ENCODE results near the gene NABP2. TPM values are rescaled to one million over a fixed set of nuclear protein-coding genes. Genes with fewer than 3 reads are reported as not detected.
A peak's percentile ranks its signal among the peaks of the same experiment; 100 is the strongest.

Gene NABP2
- total RNA-seq, 1 experiment from 2014 or later: 49.0 TPM

DNA sequence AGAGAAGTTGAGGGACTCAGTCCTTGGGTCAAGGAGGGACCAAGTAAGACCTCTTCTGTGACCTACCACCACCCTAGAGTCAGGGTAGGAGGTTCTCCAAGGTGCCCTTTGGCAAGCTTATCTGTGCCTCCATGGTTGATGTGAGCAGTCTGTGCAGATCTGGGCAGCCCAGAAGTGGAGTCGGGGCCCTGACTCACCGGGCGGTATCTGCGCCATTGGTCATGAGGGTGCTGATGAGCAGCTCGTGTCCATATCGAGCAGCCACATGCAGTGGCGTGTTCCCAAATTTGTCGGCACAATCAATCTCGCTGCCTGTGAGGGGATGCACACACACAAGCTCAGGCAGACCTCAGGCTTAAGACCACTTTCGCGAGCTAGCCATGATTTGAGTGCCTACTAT is 28.9 kb downstream of the NABP2 start:
- Histone ChIP-seq H2BK120ac (ENCODE audit: low read depth, low read length, poor library complexity, severe bottlenecking) (no peak overlapping the region), H3K14ac (ENCODE audit: insufficient read depth, low read length) (no peak overlapping the region), H2BK5ac (ENCODE audit: insufficient read length, low read length) (no peak overlapping the region), H3K23me2 (ENCODE audit: insufficient read length, low read depth, low read length, poor library complexity, severe bottlenecking) (no peaks in the 10 kb centered on the region), H3K27me3 (ENCODE audit: insufficient read depth, low read length) (no peaks in the 10 kb centered on the region), H2BK15ac (ENCODE audit: low read depth, low read length) (no peak overlapping the region), H3K4me2 (ENCODE audit: insufficient read depth, insufficient read length, low read length) (no peak overlapping the region), H4K91ac (ENCODE audit: insufficient read length, low read depth, low read length) (no peak overlapping the region), H3K56ac (ENCODE audit: insufficient read length, low read depth, low read length) (no peak overlapping the region), H3K4me1 (ENCODE audit: insufficient read depth, low read length) (no peaks in the 10 kb centered on the region), H3K9me3 (ENCODE audit: control insufficient read depth, low read depth, low read length) (no peaks in the 10 kb centered on the region), H3K27ac (ENCODE audit: insufficient read length, low read depth, low read length) (no peak overlapping the region), H3K4ac (ENCODE audit: low read depth, low read length) (no peak overlapping the region), H3K9ac (ENCODE audit: extremely low read depth, insufficient read length, low read length) (no peak overlapping the region), H3K18ac (ENCODE audit: insufficient read length, low read depth, low read length) (no peak overlapping the region), H2AK5ac (ENCODE audit: insufficient read length, low read length) (no peak overlapping the region), H2AFZ (ENCODE audit: low read length) (no peak overlapping the region), H4K5ac (ENCODE audit: insufficient read length, low read depth, low read length) (no peak overlapping the region), H3T11ph (ENCODE audit: low read length) (no peak overlapping the region), H2BK12ac (ENCODE audit: insufficient read length, low read depth, low read length) (no peak overlapping the region), H4K20me1 (ENCODE audit: control insufficient read depth, insufficient read depth, insufficient read length) (peaks cover 2% of the 10 kb centered on the region), H3K79me2 (ENCODE audit: insufficient read depth, low read length) (no peaks in the 10 kb centered on the region), H3K23ac (ENCODE audit: insufficient read length, low read depth, low read length) (no peak overlapping the region), H2BK20ac (ENCODE audit: low read depth, low read length, poor library complexity, severe bottlenecking) (no peak overlapping the region), H4K8ac (replicated peaks; ENCODE audit: insufficient read length, low read depth, low read length) (no peak overlapping the region), H3K79me1 (ENCODE audit: insufficient read depth, low read depth, low read length, poor library complexity, severe bottlenecking) (no peaks in the 10 kb centered on the region)
- WGBS (ENCODE audit: extremely low coverage, insufficient read length, low lambda C conversion rate): no CpG with 5 or more reads among the region's 11 CpGs
- Mint-ChIP-seq H3K4me3 (no peak overlapping the region), H3K9me3 (no peaks in the 10 kb centered on the region; a peak in 1 of 5 replicates), H3K27me3 (ENCODE audit: low read depth) (no peaks in the 10 kb centered on the region), H3K4me1 (peaks cover 14% of the 10 kb centered on the region in 2 experiments), H3K36me3 (ENCODE audit: insufficient read depth in 1 of 3, low read depth in 3 of 3) (peaks cover 42 to 77% (median 72%) of the 10 kb centered on the region in 3 experiments; a peak in 6 of 7 replicates), H3K27ac (0 out of 7 replicates have a peak overlapping the region, but pooled peaks of 1 of the 3 experiments have one; percentile 53)
- no peak for DNase-seq
- TF ChIP-seq, protein P1, sequence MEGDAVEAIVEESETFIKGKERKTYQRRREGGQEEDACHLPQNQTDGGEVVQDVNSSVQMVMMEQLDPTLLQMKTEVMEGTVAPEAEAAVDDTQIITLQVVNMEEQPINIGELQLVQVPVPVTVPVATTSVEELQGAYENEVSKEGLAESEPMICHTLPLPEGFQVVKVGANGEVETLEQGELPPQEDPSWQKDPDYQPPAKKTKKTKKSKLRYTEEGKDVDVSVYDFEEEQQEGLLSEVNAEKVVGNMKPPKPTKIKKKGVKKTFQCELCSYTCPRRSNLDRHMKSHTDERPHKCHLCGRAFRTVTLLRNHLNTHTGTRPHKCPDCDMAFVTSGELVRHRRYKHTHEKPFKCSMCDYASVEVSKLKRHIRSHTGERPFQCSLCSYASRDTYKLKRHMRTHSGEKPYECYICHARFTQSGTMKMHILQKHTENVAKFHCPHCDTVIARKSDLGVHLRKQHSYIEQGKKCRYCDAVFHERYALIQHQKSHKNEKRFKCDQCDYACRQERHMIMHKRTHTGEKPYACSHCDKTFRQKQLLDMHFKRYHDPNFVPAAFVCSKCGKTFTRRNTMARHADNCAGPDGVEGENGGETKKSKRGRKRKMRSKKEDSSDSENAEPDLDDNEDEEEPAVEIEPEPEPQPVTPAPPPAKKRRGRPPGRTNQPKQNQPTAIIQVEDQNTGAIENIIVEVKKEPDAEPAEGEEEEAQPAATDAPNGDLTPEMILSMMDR (conservative IDR thresholded peaks at IDR 0.05): no peak
